ENCODE data around the gene SEC23B. TPM values are rescaled to one million over a fixed set of nuclear protein-coding genes. Genes with fewer than 3 reads are reported as not detected.

SEC23B gene
- total RNA-seq, 1 experiment from 2014 or later = 67.1 TPM

DNA sequence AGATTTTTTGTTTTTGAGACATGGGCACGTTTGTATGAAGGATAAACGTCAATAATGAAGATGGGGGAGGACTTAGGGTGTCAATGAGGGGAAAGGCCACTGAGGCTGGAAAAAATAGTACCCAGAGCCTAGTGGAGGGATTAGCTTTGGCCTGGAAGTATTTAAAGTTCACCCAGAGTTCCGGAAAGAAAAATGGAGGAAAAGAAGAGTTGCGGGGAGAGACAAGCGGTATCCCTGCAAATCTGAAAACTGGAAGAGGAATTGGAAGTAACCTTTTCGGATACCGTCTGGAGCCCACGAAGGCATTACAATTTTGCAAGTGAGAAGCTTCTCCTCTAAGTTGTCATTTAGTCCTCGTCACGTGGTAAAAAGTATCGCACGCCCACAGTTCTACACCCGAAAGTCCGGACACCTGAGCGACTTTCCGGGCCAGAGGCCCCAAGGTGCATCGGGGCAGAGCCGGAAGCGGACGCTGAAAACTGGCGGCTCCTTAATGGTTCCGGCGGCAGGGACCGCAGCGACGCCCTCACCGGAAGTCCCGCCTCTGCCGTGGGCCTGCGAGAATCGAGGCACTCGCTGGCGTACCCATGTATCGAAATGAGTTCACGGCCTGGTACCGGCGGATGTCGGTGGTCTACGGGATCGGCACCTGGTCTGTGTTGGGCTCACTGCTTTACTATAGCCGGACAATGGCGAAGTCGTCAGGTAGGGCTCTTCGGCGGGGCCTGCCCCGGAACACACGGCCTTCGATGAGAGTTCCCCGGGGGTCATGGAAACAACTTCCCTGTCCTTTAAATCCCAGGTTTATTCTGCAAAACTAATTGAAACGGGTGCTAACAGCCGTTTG lies 59.4 kb downstream of the SEC23B start, which contains the start of gene SMIM26 (continued):
- TF ChIP-seq ZNF232 (CRISPR knock-in tag; IDR thresholded peaks at IDR 0.05) (peak; percentile 31; the same call in 1 of the 2 replicates), NFYB (CRISPR knock-in tag; conservative IDR thresholded peaks at IDR 0.05; ENCODE audit: low read depth) (no peak), ETV6 (CRISPR knock-in tag; IDR thresholded peaks at IDR 0.05) (peak; percentile 80; the same call in 1 of the 2 replicates), JUN (CRISPR knock-in tag; IDR thresholded peaks at IDR 0.05) (no peak), MAX (CRISPR knock-in tag; IDR thresholded peaks at IDR 0.05) (peak; percentile 73), MYBL2 (CRISPR knock-in tag; IDR thresholded peaks at IDR 0.05) (peak; percentile 70; the same call in 1 of the 2 replicates)
- TF ChIP-seq, protein P1, sequence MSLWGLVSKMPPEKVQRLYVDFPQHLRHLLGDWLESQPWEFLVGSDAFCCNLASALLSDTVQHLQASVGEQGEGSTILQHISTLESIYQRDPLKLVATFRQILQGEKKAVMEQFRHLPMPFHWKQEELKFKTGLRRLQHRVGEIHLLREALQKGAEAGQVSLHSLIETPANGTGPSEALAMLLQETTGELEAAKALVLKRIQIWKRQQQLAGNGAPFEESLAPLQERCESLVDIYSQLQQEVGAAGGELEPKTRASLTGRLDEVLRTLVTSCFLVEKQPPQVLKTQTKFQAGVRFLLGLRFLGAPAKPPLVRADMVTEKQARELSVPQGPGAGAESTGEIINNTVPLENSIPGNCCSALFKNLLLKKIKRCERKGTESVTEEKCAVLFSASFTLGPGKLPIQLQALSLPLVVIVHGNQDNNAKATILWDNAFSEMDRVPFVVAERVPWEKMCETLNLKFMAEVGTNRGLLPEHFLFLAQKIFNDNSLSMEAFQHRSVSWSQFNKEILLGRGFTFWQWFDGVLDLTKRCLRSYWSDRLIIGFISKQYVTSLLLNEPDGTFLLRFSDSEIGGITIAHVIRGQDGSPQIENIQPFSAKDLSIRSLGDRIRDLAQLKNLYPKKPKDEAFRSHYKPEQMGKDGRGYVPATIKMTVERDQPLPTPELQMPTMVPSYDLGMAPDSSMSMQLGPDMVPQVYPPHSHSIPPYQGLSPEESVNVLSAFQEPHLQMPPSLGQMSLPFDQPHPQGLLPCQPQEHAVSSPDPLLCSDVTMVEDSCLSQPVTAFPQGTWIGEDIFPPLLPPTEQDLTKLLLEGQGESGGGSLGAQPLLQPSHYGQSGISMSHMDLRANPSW (CRISPR knock-in tag; conservative IDR thresholded peaks at IDR 0.05; ENCODE audit: low read depth) = 0 out of 2 replicates have a peak, but pooled peaks have one; percentile 11

DNA sequence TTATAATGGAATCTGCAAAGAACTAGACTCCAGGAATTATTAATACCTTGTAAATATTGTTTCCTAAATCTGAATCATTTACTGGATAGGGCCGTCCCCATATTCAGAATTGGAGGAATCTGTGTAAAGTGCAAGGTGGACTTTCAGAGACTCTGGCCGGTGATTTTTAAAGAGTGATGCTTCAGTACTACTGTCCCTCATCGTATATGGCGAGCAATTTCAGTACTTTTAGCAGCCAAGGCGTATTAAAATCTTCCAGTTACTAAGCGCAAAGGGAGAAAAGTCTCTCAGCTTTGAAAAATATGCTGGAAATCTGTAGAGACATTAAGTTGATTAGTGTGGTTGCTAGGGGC lies 60.0 kb downstream of the SEC23B start:
- ATAC-seq (no peak), DNase-seq (ENCODE audit: low spot score) (no peak)
- no peak for TF ChIP-seq MXD4 (CRISPR knock-in tag; IDR thresholded peaks at IDR 0.05; ENCODE audit: borderline replicate concordance)
- TF ChIP-seq, protein P1 (CRISPR knock-in tag; conservative IDR thresholded peaks at IDR 0.05; ENCODE audit: low read depth) = 0 out of 2 replicates have a peak, but pooled peaks have one; percentile 1
- peaks cover 23% of the 10 kb centered on the region for H3K36me3 Mint-ChIP-seq
- H3K4me3 Mint-ChIP-seq = peak overlapping the region; percentile 90
- POLR2A ChIA-PET = no interaction called here
- peaks cover 6% of the 10 kb centered on the region; the same call in 1 of the 2 replicates for H3K4me1 Mint-ChIP-seq
- peak overlapping the region; percentile 95 for H3K27ac Mint-ChIP-seq
- CTCF ChIA-PET = no interaction called here
- no peaks in the 10 kb centered on the region for H3K27me3 Mint-ChIP-seq (ENCODE audit: low read depth)
- H3K9me3 Mint-ChIP-seq = no peaks in the 10 kb centered on the region

- DNase-seq (ENCODE audit: low spot score) (no peak), ATAC-seq (no peak)
- Mint-ChIP-seq H3K36me3 (peaks cover 19% of the 10 kb centered on the region), H3K27ac (no peak overlapping the region), H3K4me3 (no peak overlapping the region), H3K9me3 (no peaks in the 10 kb centered on the region), H3K27me3 (ENCODE audit: low read depth) (no peaks in the 10 kb centered on the region), H3K4me1 (peaks cover 6% of the 10 kb centered on the region; the same call in 1 of the 2 replicates)
- CTCF ChIA-PET = no interaction called here
- no peak for TF ChIP-seq NR2C2 (CRISPR knock-in tag; IDR thresholded peaks at IDR 0.05)
- TF ChIP-seq JUN (CRISPR knock-in tag; IDR thresholded peaks at IDR 0.05) = no peak
- POLR2A ChIA-PET = no interaction called here
Observed at GRCh38 chr20:18571009-18571408, 63.3 kb downstream of the SEC23B start.

- CTCF ChIA-PET = interaction anchor here (1.0 kb wide), 1 partner anchor 16 kb away, joined by 3 read pairs; the partner anchor contains the start of gene DTD1
- peaks cover 19% of the 10 kb centered on the region for H3K36me3 Mint-ChIP-seq
- no peaks in the 10 kb centered on the region for H3K27me3 Mint-ChIP-seq (ENCODE audit: low read depth)
- peaks cover 3% of the 10 kb centered on the region; the same call in 1 of the 2 replicates for H3K4me1 Mint-ChIP-seq
- POLR2A ChIA-PET = no interaction called here
- no peak overlapping the region for H3K4me3 Mint-ChIP-seq
- ATAC-seq = no peak
- DNase-seq (ENCODE audit: low spot score) = no peak
- H3K9me3 Mint-ChIP-seq = no peaks in the 10 kb centered on the region
- no peak overlapping the region for H3K27ac Mint-ChIP-seq
- TF ChIP-seq ATF2 (CRISPR knock-in tag; IDR thresholded peaks at IDR 0.05; ENCODE audit: borderline replicate concordance, low read depth) = no peak
- no peak for TF ChIP-seq GABPB1 (CRISPR knock-in tag; IDR thresholded peaks at IDR 0.05)
- TF ChIP-seq E2F1 (CRISPR knock-in tag; IDR thresholded peaks at IDR 0.05) = no peak
- TF ChIP-seq, protein P2, sequence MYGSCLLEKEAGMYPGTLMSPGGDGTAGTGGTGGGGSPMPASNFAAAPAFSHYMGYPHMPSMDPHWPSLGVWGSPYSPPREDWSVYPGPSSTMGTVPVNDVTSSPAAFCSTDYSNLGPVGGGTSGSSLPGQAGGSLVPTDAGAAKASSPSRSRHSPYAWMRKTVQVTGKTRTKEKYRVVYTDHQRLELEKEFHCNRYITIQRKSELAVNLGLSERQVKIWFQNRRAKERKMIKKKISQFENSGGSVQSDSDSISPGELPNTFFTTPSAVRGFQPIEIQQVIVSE (CRISPR knock-in tag; IDR thresholded peaks at IDR 0.05; ENCODE audit: borderline replicate concordance) = no peak
- TF ChIP-seq, protein P3, sequence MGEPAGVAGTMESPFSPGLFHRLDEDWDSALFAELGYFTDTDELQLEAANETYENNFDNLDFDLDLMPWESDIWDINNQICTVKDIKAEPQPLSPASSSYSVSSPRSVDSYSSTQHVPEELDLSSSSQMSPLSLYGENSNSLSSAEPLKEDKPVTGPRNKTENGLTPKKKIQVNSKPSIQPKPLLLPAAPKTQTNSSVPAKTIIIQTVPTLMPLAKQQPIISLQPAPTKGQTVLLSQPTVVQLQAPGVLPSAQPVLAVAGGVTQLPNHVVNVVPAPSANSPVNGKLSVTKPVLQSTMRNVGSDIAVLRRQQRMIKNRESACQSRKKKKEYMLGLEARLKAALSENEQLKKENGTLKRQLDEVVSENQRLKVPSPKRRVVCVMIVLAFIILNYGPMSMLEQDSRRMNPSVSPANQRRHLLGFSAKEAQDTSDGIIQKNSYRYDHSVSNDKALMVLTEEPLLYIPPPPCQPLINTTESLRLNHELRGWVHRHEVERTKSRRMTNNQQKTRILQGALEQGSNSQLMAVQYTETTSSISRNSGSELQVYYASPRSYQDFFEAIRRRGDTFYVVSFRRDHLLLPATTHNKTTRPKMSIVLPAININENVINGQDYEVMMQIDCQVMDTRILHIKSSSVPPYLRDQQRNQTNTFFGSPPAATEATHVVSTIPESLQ (CRISPR knock-in tag; IDR thresholded peaks at IDR 0.05) = no peak
- no peak for TF ChIP-seq TCF7 (CRISPR knock-in tag; IDR thresholded peaks at IDR 0.05; ENCODE audit: low read depth)
- no peak for TF ChIP-seq EMX1 (CRISPR knock-in tag; IDR thresholded peaks at IDR 0.05)
- no peak for TF ChIP-seq OVOL2 (CRISPR knock-in tag; IDR thresholded peaks at IDR 0.05; ENCODE audit: borderline replicate concordance)
Observed at GRCh38 chr20:18571578-18571977, 63.8 kb downstream of the SEC23B start.

Data from WTC11 (cell line).